ENCODE measurements around the gene KLHDC4.

KLHDC4 gene

GRCh38 chr16:87702325-87702811 lies 63.4 kb downstream of the KLHDC4 start:
- DNase-seq (ENCODE audit: low read depth) = no peak
- no peak overlapping the region for H3K4me3 ChIP-seq (ENCODE audit: low read depth, low read length)
- peak; percentile 41 for TF ChIP-seq CTCF (IDR thresholded peaks at IDR 0.05; ENCODE audit: control insufficient read depth, extremely low read depth, insufficient read depth)

GRCh38 chr16:87701505-87701921 lies 64.3 kb downstream of the KLHDC4 start:
- DNase-seq (ENCODE audit: low read depth) = no peak
- TF ChIP-seq CTCF (IDR thresholded peaks at IDR 0.05; ENCODE audit: control insufficient read depth, extremely low read depth, insufficient read depth) = no peak
- H3K4me3 ChIP-seq (ENCODE audit: low read depth, low read length) = no peak overlapping the region

- no peak for TF ChIP-seq CTCF (IDR thresholded peaks at IDR 0.05; ENCODE audit: control insufficient read depth, extremely low read depth, insufficient read depth)
- no peak overlapping the region for H3K4me3 ChIP-seq (ENCODE audit: low read depth, low read length)
- DNase-seq (ENCODE audit: low read depth) = no peak
Measured at GRCh38 chr16:87701078-87701460, 64.7 kb downstream of the KLHDC4 start.

GRCh38 chr16:87700406-87701077 lies 65.2 kb downstream of the KLHDC4 start:
- DNase-seq (ENCODE audit: low read depth) = no peak
- no peak overlapping the region for H3K4me3 ChIP-seq (ENCODE audit: low read depth, low read length)
- TF ChIP-seq CTCF (IDR thresholded peaks at IDR 0.05; ENCODE audit: control insufficient read depth, extremely low read depth, insufficient read depth) = no peak

- no peak overlapping the region for H3K4me3 ChIP-seq (ENCODE audit: low read depth, low read length)
- DNase-seq (ENCODE audit: low read depth) = no peak
- TF ChIP-seq CTCF (IDR thresholded peaks at IDR 0.05; ENCODE audit: control insufficient read depth, extremely low read depth, insufficient read depth) = no peak
Measured at GRCh38 chr16:87698676-87699199, 67.0 kb downstream of the KLHDC4 start.

GRCh38 chr16:87698241-87698640 lies 67.5 kb downstream of the KLHDC4 start:
- no peak for TF ChIP-seq CTCF (IDR thresholded peaks at IDR 0.05; ENCODE audit: control insufficient read depth, extremely low read depth, insufficient read depth)
- DNase-seq (ENCODE audit: low read depth) = no peak
- H3K4me3 ChIP-seq (ENCODE audit: low read depth, low read length) = no peak overlapping the region

GRCh38 chr16:87697792-87698191 lies 68.0 kb downstream of the KLHDC4 start:
- no peak for DNase-seq (ENCODE audit: low read depth)
- TF ChIP-seq CTCF (IDR thresholded peaks at IDR 0.05; ENCODE audit: control insufficient read depth, extremely low read depth, insufficient read depth) = no peak
- no peak overlapping the region for H3K4me3 ChIP-seq (ENCODE audit: low read depth, low read length)

All from LNCaP clone FGC (cell line).